KMS-11 (cell line): ENCODE results near the gene RERE.

Experiments used
- H2AFZ ChIP-seq: fragments of 200-600 bp; sonication (generic); 2 replicates; pipeline ENCODE4 v1.6.1; 2016; ENCODE audit warnings: antibody characterized with exemption, mixed run types, low read depth
- H3K27ac ChIP-seq: fragments of 200-600 bp; sonication (generic); 2 replicates; pipeline ENCODE4 v1.6.1; 2016; ENCODE audit warnings: mild to moderate bottlenecking, mixed run types
- H3K27me3 ChIP-seq: fragments of 200-600 bp; sonication (generic); 2 replicates; pipeline ENCODE4 v1.6.1; 2017; ENCODE audit warnings: mild to moderate bottlenecking, low read depth, mixed run types, moderate library complexity; ENCODE audit not compliant: insufficient read depth
- H3K36me3 ChIP-seq: fragments of 200-600 bp; sonication (generic); 2 replicates; pipeline ENCODE4 v1.6.1; 2017; ENCODE audit warnings: mild to moderate bottlenecking, mixed run types; ENCODE audit not compliant: insufficient read depth
- H3K4me1 ChIP-seq: fragments of 200-600 bp; sonication (generic); 2 replicates; pipeline ENCODE4 v1.6.1; 2016; ENCODE audit warnings: mild to moderate bottlenecking, low read depth, mixed run types; ENCODE audit not compliant: poor library complexity, severe bottlenecking
- H3K4me2 ChIP-seq: fragments of 200-600 bp; sonication (generic); 2 replicates; pipeline ENCODE4 v1.7.0; 2016; ENCODE audit warnings: mild to moderate bottlenecking, mixed run types
- H3K4me3 ChIP-seq: fragments of 200-600 bp; sonication (generic); IDR thresholded peaks from 2 replicates; pipeline ENCODE4 v1.6.1; 2017; ENCODE audit warnings: low read depth, low read length, mixed read lengths; ENCODE audit not compliant: insufficient read depth
- H3K79me2 ChIP-seq: fragments of 200-600 bp; sonication (generic); 2 replicates; pipeline ENCODE4 v1.6.1; 2016; ENCODE audit warnings: low read depth, mixed run types; ENCODE audit not compliant: insufficient read depth
- H3K9ac ChIP-seq: fragments of 200-600 bp; sonication (generic); 2 replicates; pipeline ENCODE4 v1.6.1; 2016; ENCODE audit warnings: mild to moderate bottlenecking, mixed run types
- H4K20me1 ChIP-seq: fragments of 200-600 bp; sonication (generic); 2 replicates; pipeline ENCODE4 v1.6.1; 2016; ENCODE audit warnings: mild to moderate bottlenecking, mixed run types; ENCODE audit not compliant: insufficient read depth
- CTCF ChIP-seq: fragments of 200-600 bp; sonication (generic); conservative IDR thresholded peaks from 2 replicates; pipeline ENCODE4 v1.6.1; 2017; ENCODE audit warnings: low read depth, mild to moderate bottlenecking, antibody characterized with exemption, low read length, moderate library complexity, mixed read lengths

The RERE gene

GRCh38 chr1:8813991-8814390 is 3.4 kb downstream of the RERE start:
- H4K20me1 ChIP-seq = no peaks in the 10 kb centered on the region; the same call in 1 of the 2 replicates
- H3K79me2 ChIP-seq = no peaks in the 10 kb centered on the region
- H3K36me3 ChIP-seq = no peaks in the 10 kb centered on the region
- H3K4me2 ChIP-seq = no peak overlapping the region
- H3K27me3 ChIP-seq = peaks cover 5% of the 10 kb centered on the region; the same call in 1 of the 2 replicates
- peaks cover 25% of the 10 kb centered on the region for H3K4me1 ChIP-seq
- TF ChIP-seq CTCF = no peak
- H2AFZ ChIP-seq = no peak overlapping the region
- no peak overlapping the region for H3K4me3 ChIP-seq
- H3K9ac ChIP-seq = no peak overlapping the region
- H3K27ac ChIP-seq = no peak overlapping the region

- no peak for TF ChIP-seq CTCF
- H3K4me2 ChIP-seq = no peak overlapping the region
- H4K20me1 ChIP-seq = no peaks in the 10 kb centered on the region; the same call in none of the 2 replicates
- peaks cover 18% of the 10 kb centered on the region for H3K4me1 ChIP-seq
- H3K79me2 ChIP-seq = no peaks in the 10 kb centered on the region
- H3K27ac ChIP-seq = no peak overlapping the region
- no peaks in the 10 kb centered on the region for H3K36me3 ChIP-seq
- no peak overlapping the region for H2AFZ ChIP-seq
- no peak overlapping the region for H3K4me3 ChIP-seq
- H3K27me3 ChIP-seq = peaks cover 5% of the 10 kb centered on the region; the same call in 1 of the 2 replicates
- no peak overlapping the region for H3K9ac ChIP-seq
Observed at GRCh38 chr1:8813016-8813763, 4.2 kb downstream of the RERE start.

GRCh38 chr1:8812081-8812480 is 5.4 kb downstream of the RERE start:
- Histone ChIP-seq H3K4me2 (no peak overlapping the region), H3K4me1 (peaks cover 17% of the 10 kb centered on the region), H2AFZ (no peak overlapping the region), H3K9ac (no peak overlapping the region), H3K79me2 (no peaks in the 10 kb centered on the region), H3K27ac (no peak overlapping the region), H4K20me1 (no peaks in the 10 kb centered on the region; the same call in none of the 2 replicates), H3K4me3 (no peak overlapping the region), H3K27me3 (peaks cover 5% of the 10 kb centered on the region; the same call in 1 of the 2 replicates), H3K36me3 (no peaks in the 10 kb centered on the region)
- no peak for TF ChIP-seq CTCF

- Histone ChIP-seq H3K9ac (no peak overlapping the region), H3K79me2 (no peaks in the 10 kb centered on the region), H2AFZ (no peak overlapping the region), H4K20me1 (no peaks in the 10 kb centered on the region; the same call in none of the 2 replicates), H3K27ac (no peak overlapping the region), H3K4me2 (no peak overlapping the region), H3K27me3 (peaks cover 5% of the 10 kb centered on the region; the same call in 1 of the 2 replicates), H3K4me3 (no peak overlapping the region), H3K36me3 (no peaks in the 10 kb centered on the region), H3K4me1 (peaks cover 9% of the 10 kb centered on the region)
- no peak for TF ChIP-seq CTCF
Observed at GRCh38 chr1:8810987-8811386, 6.5 kb downstream of the RERE start.
